B cell (primary cell): ENCODE measurements around the gene SWSAP1. TPM values are rescaled to one million over a fixed set of nuclear protein-coding genes. Genes with fewer than 3 reads are reported as not detected.
A peak's percentile ranks its signal among the peaks of the same experiment; 100 is the strongest.

ENCODE experiments used
- ATAC-seq: fragments of 200-7000 bp; cut with Tn5 transposase; one replicate; pipeline ENCODE4 v1.10.0; 2021; ENCODE audit warnings: low read depth, mild to moderate bottlenecking, moderate number of reproducible peaks, moderate library complexity
- CTCF ChIA-PET: fragments of 350-600 bp; sonication (Branson Sonifier 250); formaldehyde crosslinking; loops from one replicate; lab custom pipeline; 2021; ENCODE audit warnings: antibody characterized with exemption, inconsistent platforms; lab: Charles Lee
- POLR2A ChIA-PET: fragments of 350-600 bp; sonication (Branson Sonifier 250); formaldehyde crosslinking; loops from one replicate; lab custom pipeline; 2021; ENCODE audit warnings: antibody characterized with exemption; lab: Charles Lee
- DNase-seq: peaks from one replicate; pipeline ENCODE4 v3.0.0; 2013
- H2AFZ ChIP-seq: 2 replicates; pipeline ENCODE4 v1.6.1; 2012; ENCODE audit warnings: mild to moderate bottlenecking, low read depth, low read length; ENCODE audit not compliant: insufficient read depth, poor library complexity, severe bottlenecking
- H3K27ac ChIP-seq, 2 donors: 1 replicate in 1 of 2; 2 replicates in 1 of 2; pipeline ENCODE4 v1.5.1; 2012 to 2013; ENCODE audit warnings: low read length in 2 of 2, mild to moderate bottlenecking in 2 of 2, moderate library complexity in 1 of 2
- H3K27me3 ChIP-seq, 4 experiments: fragments of 200-600 bp in 1 of 4; sonication (generic) in 1 of 4; replicated peaks in 1 of 4; 1 replicate in 2 of 4; 2 replicates in 2 of 4; pipeline versions ENCODE4 v1.6.1 to v1.7.0; 2013 to 2016; ENCODE audit warnings: low read length in 3 of 4, mild to moderate bottlenecking in 2 of 4, mixed read lengths in 1 of 4, moderate library complexity in 1 of 4; ENCODE audit not compliant: insufficient read depth in 4 of 4, control insufficient read depth in 3 of 4; ENCODE audit errors: control extremely low read depth in 1 of 4
- H3K36me3 ChIP-seq, 2 experiments: replicated peaks in 1 of 2; 1 replicate in 1 of 2; 2 replicates in 1 of 2; pipeline versions ENCODE4 v1.6.1 to v1.7.1; 2013; ENCODE audit warnings: low read length in 1 of 2; ENCODE audit not compliant: insufficient read depth in 2 of 2, control insufficient read depth in 1 of 2; ENCODE audit errors: control extremely low read depth in 1 of 2, extremely low read depth in 1 of 2
- H3K4me1 ChIP-seq, 2 donors: fragments of 200-600 bp in 1 of 2; sonication (generic) in 1 of 2; 1 replicate in 1 of 2; 2 replicates in 1 of 2; pipeline versions ENCODE4 v1.5.1 to v1.6.1; 2013 to 2017; ENCODE audit warnings: low read length in 2 of 2; ENCODE audit not compliant: control insufficient read depth in 2 of 2, insufficient read depth in 2 of 2
- H3K4me2 ChIP-seq: replicated peaks from 2 replicates; pipeline ENCODE3; 2012; ENCODE audit warnings: mild to moderate bottlenecking, low read depth, low read length; ENCODE audit not compliant: poor library complexity, severe bottlenecking
- H3K4me3 ChIP-seq, 5 experiments: fragments of 200-600 bp in 1 of 5; sonication (generic) in 1 of 5; 1 replicate in 3 of 5; 2 replicates in 2 of 5; pipeline versions ENCODE4 v1.5.1 to v1.7.0; 2011 to 2016; ENCODE audit warnings: low read length in 4 of 5, mild to moderate bottlenecking in 4 of 5, low read depth in 2 of 5, control low read depth in 1 of 5, moderate library complexity in 1 of 5; ENCODE audit not compliant: insufficient read depth in 1 of 5; ENCODE audit errors: control extremely low read depth in 1 of 5, extremely low read depth in 1 of 5
- H3K79me2 ChIP-seq: fragments of 200-600 bp; sonication (generic); one replicate; pipeline ENCODE4 v1.6.0; 2016; ENCODE audit warnings: low read length; ENCODE audit not compliant: control insufficient read depth, insufficient read depth
- H3K9ac ChIP-seq: fragments of 200-600 bp; sonication (generic); 2 replicates; pipeline ENCODE4 v1.6.1; 2017; ENCODE audit warnings: mild to moderate bottlenecking, low read length, moderate library complexity
- H3K9me3 ChIP-seq, 3 donors: one replicate each; pipeline versions ENCODE4 v1.6.1 to v1.7.1; 2013; ENCODE audit warnings: low read length in 2 of 3; ENCODE audit not compliant: control insufficient read depth in 2 of 3, insufficient read depth in 1 of 3; ENCODE audit errors: control extremely low read depth in 1 of 3
- H4K20me1 ChIP-seq: 2 replicates; pipeline ENCODE4 v1.6.0; 2012; ENCODE audit warnings: mild to moderate bottlenecking, low read length; ENCODE audit not compliant: insufficient read depth, control insufficient read depth, poor library complexity, severe bottlenecking
- H3K27ac Mint-ChIP-seq: one replicate; pipeline ENCODE4 v1.8.0; 2021; ENCODE audit warnings: mixed read lengths
- H3K27me3 Mint-ChIP-seq: one replicate; pipeline ENCODE4 v1.8.0; 2021; ENCODE audit warnings: mixed read lengths
- H3K4me1 Mint-ChIP-seq: one replicate; pipeline ENCODE4 v1.8.0; 2021; ENCODE audit warnings: mixed read lengths
- H3K4me3 Mint-ChIP-seq: one replicate; pipeline ENCODE4 v1.8.0; 2021; ENCODE audit warnings: mixed read lengths
- H3K9me3 Mint-ChIP-seq: one replicate; pipeline ENCODE4 v1.8.0; 2022; ENCODE audit warnings: mixed read lengths; ENCODE audit not compliant: insufficient read depth
- EZH2 ChIP-seq: IDR thresholded peaks from 2 replicates; pipeline ENCODE4 v1.6.1; 2012; ENCODE audit warnings: borderline replicate concordance, low read depth, mild to moderate bottlenecking, moderate library complexity, low read length; ENCODE audit not compliant: insufficient read depth, poor library complexity, severe bottlenecking
- WGBS: methylation state at CpG from one replicate; pipeline ENCODE4 v1.1.5; 2013; ENCODE audit warnings: missing lambda C conversion rate; ENCODE audit not compliant: insufficient coverage; 5-methylcytosine and 5-hydroxymethylcytosine counted together
- intact Hi-C: fragments of 100-400 bp; cut with micrococcal nuclease; formaldehyde crosslinking; loops from one replicate; pipeline ENCODE4 v1.10.0; 2022
- polyA plus RNA-seq: library from polyadenylated mRNA; depleted of rRNA; stranded (reverse); fragments of >200 nt; gene quantifications from 2 replicates; pipeline ENCODE4 v1.2.3, GENCODE V29; 2012
- total RNA-seq, 2 donors: library from RNA; stranded (reverse); fragments of 120-200 nt in 1 of 2; gene quantifications; 1 replicate in 1 of 2; 2 replicates in 1 of 2; pipeline versions ENCODE4 v1.2.3 to v1.2.4, GENCODE V29; 2013 to 2022
- TF ChIP-seq, protein P1 (sequence below): fragments of 200-600 bp; IDR thresholded peaks from one replicate; pipeline ENCODE4 v1.8.0; 2022; ENCODE audit warnings: antibody characterized with exemption, mild to moderate bottlenecking

The SWSAP1 gene
- total and polyA plus RNA-seq, 2 donors (not counting 1 experiment from before 2014, with no cell fraction given): 5.0 to 7.6 TPM

DNA sequence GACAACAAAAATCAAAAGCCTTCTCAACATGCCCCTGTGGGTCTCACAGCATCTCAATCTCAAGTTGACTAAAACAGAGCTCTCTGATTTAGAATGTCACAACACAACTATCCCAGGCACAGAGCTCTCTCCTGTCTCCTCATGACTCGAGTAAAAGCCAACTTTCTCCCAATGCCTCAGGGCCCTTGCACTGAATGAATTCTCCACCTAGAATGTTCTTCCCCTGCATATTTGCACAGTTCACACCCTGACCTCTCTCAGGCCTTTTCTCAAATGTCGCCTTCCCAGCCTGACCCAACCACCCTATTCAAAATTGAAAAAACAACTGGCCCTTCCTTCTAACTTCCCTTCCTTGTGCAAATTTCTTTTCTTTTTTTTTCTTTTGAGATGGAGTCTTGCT lies 3.7 kb upstream of the SWSAP1 start:
- Histone ChIP-seq H3K4me2 (no peak overlapping the region), H4K20me1 (no peaks in the 10 kb centered on the region), H3K79me2 (peaks cover 5% of the 10 kb centered on the region), H3K27ac (no peak overlapping the region), H3K9ac (no peak overlapping the region), H3K27me3 (no peaks in the 10 kb centered on the region), H3K4me1 (peaks cover 13 to 15% of the 10 kb centered on the region in 2 donors), H3K4me3 (no peak overlapping the region), H2AFZ (no peak overlapping the region), H3K9me3 (no peaks in the 10 kb centered on the region), H3K36me3 (peaks cover 0 to 19% of the 10 kb centered on the region in 2 experiments)
- no peak overlapping the region for H3K4me3 Mint-ChIP-seq
- DNase-seq (no peak), ATAC-seq (no peak)
- ChIA-PET CTCF (no interaction called here), POLR2A (interaction anchor here (0.6 kb wide), 1 partner anchor 211 kb away, joined by 8 read pairs; no protein-coding TSS in a partner anchor)
- no peaks in the 10 kb centered on the region for H3K9me3 Mint-ChIP-seq
- no peak overlapping the region for H3K27ac Mint-ChIP-seq
- peaks cover 4% of the 10 kb centered on the region for H3K4me1 Mint-ChIP-seq
- intact Hi-C loops: loop anchor here (10.0 kb wide), 1 partner anchor 1556 kb away; the partner anchor contains the start of gene FBXL12
- no peaks in the 10 kb centered on the region for H3K27me3 Mint-ChIP-seq
- 94% methylated on average over 2 of the region's 2 CpGs for WGBS
- TF ChIP-seq, protein P1, sequence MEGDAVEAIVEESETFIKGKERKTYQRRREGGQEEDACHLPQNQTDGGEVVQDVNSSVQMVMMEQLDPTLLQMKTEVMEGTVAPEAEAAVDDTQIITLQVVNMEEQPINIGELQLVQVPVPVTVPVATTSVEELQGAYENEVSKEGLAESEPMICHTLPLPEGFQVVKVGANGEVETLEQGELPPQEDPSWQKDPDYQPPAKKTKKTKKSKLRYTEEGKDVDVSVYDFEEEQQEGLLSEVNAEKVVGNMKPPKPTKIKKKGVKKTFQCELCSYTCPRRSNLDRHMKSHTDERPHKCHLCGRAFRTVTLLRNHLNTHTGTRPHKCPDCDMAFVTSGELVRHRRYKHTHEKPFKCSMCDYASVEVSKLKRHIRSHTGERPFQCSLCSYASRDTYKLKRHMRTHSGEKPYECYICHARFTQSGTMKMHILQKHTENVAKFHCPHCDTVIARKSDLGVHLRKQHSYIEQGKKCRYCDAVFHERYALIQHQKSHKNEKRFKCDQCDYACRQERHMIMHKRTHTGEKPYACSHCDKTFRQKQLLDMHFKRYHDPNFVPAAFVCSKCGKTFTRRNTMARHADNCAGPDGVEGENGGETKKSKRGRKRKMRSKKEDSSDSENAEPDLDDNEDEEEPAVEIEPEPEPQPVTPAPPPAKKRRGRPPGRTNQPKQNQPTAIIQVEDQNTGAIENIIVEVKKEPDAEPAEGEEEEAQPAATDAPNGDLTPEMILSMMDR: no peak
- no peak for TF ChIP-seq EZH2

DNA sequence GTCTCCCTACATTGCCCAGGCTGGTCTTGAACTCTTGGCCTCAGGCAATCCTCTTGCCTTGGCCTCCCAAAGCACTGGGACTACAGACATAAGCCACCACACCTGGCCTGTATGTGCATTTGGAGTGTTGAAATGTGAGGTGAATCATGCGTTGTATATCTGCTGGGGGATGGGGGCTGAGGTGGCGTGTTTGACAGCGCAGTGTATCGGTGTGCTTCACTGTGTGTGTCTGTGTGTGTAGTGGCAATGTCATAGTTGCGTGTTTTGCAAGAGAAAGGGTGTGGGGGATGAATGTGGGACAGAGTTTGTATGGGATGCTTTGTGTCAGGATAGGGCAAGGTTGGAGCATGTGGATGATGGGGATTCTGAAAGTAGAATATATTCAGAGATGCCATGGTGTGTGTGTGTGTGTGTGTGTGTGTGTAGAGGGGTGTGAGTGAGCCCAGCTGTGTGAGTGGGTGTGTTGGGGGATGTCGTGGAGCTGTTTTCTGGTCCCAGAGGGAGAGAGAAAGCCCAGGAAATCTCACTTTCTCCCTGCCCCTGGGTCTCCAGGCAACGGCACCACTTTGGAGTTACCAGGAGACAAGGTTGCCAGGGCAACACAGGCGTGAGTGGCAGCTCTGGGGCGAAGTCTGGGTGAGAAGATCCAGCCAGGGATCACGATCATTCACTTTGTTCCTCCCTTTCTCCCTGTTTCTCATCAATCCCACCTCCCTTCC lies 1.1 kb upstream of the SWSAP1 start:
- Histone ChIP-seq H3K27ac (no peak overlapping the region), H3K4me2 (peak overlapping the region; percentile 96), H4K20me1 (no peaks in the 10 kb centered on the region), H3K9me3 (no peaks in the 10 kb centered on the region), H3K27me3 (no peaks in the 10 kb centered on the region), H2AFZ (peak overlapping the region; percentile 84), H3K9ac (no peak overlapping the region), H3K36me3 (peaks cover 0 to 10% of the 10 kb centered on the region in 2 experiments), H3K79me2 (peaks cover 16% of the 10 kb centered on the region), H3K4me3 (no peak overlapping the region), H3K4me1 (peaks cover 27 to 32% of the 10 kb centered on the region in 2 donors)
- no peaks in the 10 kb centered on the region for H3K9me3 Mint-ChIP-seq
- no peak for DNase-seq
- H3K4me1 Mint-ChIP-seq: peaks cover 14% of the 10 kb centered on the region
- no peak for ATAC-seq
- WGBS: 58% methylated on average over 10 of the region's 10 CpGs
- no peaks in the 10 kb centered on the region for H3K27me3 Mint-ChIP-seq
- H3K4me3 Mint-ChIP-seq: peak overlapping the region; percentile 74
- TF ChIP-seq, protein P1: no peak
- no peak for TF ChIP-seq EZH2
- ChIA-PET CTCF (interaction anchor here (1.1 to 4.6 kb wide), 2 partner anchors 62 to 109 kb away, joined by 4 to 37 read pairs; partner anchors contain the start of genes ODAD3 and PRKCSH), POLR2A (interaction anchor here (0.6 to 2.5 kb wide), 4 partner anchors 21 to 62 kb away, joined by 3 to 23 read pairs (median 4); partner anchors contain the start of genes CCDC159, ODAD3, PRKCSH and RAB3D)
- peak overlapping the region; percentile 69 for H3K27ac Mint-ChIP-seq
- intact Hi-C loops: loop anchor here (10.0 kb wide), 1 partner anchor 1559 kb away; the partner anchor contains the start of gene FBXL12
